ENCODE results near the gene SARDH. TPM values are rescaled to one million over a fixed set of nuclear protein-coding genes. Genes with fewer than 3 reads are reported as not detected.

The SARDH gene
- total RNA-seq, 1 experiment from 2014 or later: 5.6 TPM

DNA sequence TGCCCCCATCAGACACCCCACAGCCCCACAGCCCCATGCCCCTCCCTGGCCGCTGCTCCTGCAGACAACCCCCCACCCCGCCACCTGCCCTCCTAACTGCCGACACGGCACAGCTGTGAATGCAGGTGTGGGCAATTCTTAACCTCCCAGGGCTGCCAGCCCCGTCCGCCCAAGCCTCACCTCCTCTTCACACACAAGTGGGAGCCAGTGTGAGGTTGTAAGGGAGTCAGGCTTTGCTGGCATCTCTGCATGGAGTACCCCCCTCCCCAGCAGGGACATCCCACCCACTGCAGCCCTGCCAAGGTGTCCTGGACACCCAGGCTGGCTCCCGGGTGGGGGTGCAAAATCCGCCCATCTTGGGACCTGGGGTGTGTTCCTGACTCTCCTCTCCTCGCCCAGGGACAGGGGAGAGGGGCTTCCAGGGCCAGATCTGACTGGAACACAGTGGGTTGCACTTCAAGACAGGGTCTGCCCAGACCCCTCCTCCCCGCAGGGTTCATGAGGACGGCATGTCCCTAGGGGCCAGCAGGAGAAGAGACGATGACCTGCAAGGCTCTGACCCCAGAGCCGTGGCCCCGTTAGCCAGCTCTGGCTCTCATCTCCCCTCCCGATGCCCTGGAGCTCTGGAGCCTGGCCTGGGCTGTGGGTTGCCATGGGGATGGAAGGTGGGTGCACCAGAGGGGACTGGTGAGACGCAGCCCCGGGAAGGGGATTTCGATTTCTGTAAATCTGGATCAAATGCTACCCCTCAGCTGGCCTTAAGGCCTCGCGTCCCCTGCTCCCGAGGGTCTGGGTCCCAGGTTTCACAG lies 34.4 kb downstream of the SARDH start:
- H3K9me2 ChIP-seq (ENCODE audit: insufficient read depth): no peaks in the 10 kb centered on the region

More for the DNA sequence above, 34.4 kb downstream of the SARDH start:
- ATAC-seq (no peak), DNase-seq (ENCODE audit: low read depth, low spot score) (no peak)
- H3K27me3 ChIP-seq (ENCODE audit: insufficient read depth, low read length): no peaks in the 10 kb centered on the region
- H3K4me1 ChIP-seq (ENCODE audit: control insufficient read depth in 1 of 2, insufficient read depth in 2 of 2, low read length in 2 of 2): no peaks in the 10 kb centered on the region
- RAD21 ChIA-PET (ENCODE audit: low non-redundant PET in 1 of 2, low total read pairs in 2 of 2, uncharacterized antibody in 2 of 2, unreplicated experiment in 2 of 2): no interaction called here
- H2AFZ ChIP-seq (ENCODE audit: low read depth, low read length, poor library complexity, severe bottlenecking): no peak overlapping the region
- no peak overlapping the region for H3K4me2 ChIP-seq (ENCODE audit: low read length)
- intact Hi-C loops (cut with micrococcal nuclease): no loop called here
- no peak overlapping the region for H3K27ac ChIP-seq (ENCODE audit: low read depth, low read length)
- H3K9me3 ChIP-seq (ENCODE audit: control insufficient read depth in 1 of 2, insufficient read depth in 1 of 2, low read depth in 1 of 2, low read length in 2 of 2): no peaks in the 10 kb centered on the region
- BruUV-seq (replicated peaks): no TSS peak
- no peaks in the 10 kb centered on the region for H4K20me1 ChIP-seq (ENCODE audit: insufficient read depth)
- TF ChIP-seq SIN3A (IDR thresholded peaks at IDR 0.05; ENCODE audit: low read depth) (no peak), EGR1 (IDR thresholded peaks at IDR 0.05; ENCODE audit: low read depth) (no peak), EZH2 (IDR thresholded peaks at IDR 0.05) (no peak), ZFX (IDR thresholded peaks at IDR 0.05) (no peak), POLR2A (IDR thresholded peaks at IDR 0.05; ENCODE audit: borderline replicate concordance, extremely low read depth, insufficient read depth, insufficient read length) (no peak)
- TF ChIP-seq, protein P1, sequence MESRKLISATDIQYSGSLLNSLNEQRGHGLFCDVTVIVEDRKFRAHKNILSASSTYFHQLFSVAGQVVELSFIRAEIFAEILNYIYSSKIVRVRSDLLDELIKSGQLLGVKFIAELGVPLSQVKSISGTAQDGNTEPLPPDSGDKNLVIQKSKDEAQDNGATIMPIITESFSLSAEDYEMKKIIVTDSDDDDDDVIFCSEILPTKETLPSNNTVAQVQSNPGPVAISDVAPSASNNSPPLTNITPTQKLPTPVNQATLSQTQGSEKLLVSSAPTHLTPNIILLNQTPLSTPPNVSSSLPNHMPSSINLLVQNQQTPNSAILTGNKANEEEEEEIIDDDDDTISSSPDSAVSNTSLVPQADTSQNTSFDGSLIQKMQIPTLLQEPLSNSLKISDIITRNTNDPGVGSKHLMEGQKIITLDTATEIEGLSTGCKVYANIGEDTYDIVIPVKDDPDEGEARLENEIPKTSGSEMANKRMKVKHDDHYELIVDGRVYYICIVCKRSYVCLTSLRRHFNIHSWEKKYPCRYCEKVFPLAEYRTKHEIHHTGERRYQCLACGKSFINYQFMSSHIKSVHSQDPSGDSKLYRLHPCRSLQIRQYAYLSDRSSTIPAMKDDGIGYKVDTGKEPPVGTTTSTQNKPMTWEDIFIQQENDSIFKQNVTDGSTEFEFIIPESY (IDR thresholded peaks at IDR 0.05; ENCODE audit: extremely low read depth, insufficient replicate concordance, low read length): no peak
- TF ChIP-seq, protein P2, sequence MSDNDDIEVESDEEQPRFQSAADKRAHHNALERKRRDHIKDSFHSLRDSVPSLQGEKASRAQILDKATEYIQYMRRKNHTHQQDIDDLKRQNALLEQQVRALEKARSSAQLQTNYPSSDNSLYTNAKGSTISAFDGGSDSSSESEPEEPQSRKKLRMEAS (IDR thresholded peaks at IDR 0.05): no peak
- TF ChIP-seq, protein P3, sequence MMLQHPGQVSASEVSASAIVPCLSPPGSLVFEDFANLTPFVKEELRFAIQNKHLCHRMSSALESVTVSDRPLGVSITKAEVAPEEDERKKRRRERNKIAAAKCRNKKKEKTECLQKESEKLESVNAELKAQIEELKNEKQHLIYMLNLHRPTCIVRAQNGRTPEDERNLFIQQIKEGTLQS (IDR thresholded peaks at IDR 0.05): no peak
- CTCF ChIA-PET: no interaction called here
- H3K36me3 ChIP-seq (ENCODE audit: control insufficient read depth in 1 of 2, insufficient read depth in 2 of 2, low read length in 2 of 2): no peaks in the 10 kb centered on the region
- no peaks in the 10 kb centered on the region for H3K79me2 ChIP-seq (ENCODE audit: insufficient read depth, low read length)
- no peak overlapping the region for H3K4me3 ChIP-seq (replicated peaks in 1 of 2; ENCODE audit: low read depth in 1 of 2, low read length in 2 of 2)
- POLR2A ChIA-PET: no interaction called here
- no peak overlapping the region for H3K9ac ChIP-seq (ENCODE audit: low read length)

All from HCT116 (cell line).